Neutrophil (primary cell): ENCODE data around the gene CEACAM19.

Source experiments
- H3K27ac ChIP-seq: fragments of 200-600 bp; sonication (generic); 2 replicates; pipeline ENCODE4 v1.5.1; 2016; ENCODE audit warnings: mild to moderate bottlenecking, moderate library complexity
- H3K27me3 ChIP-seq: fragments of 200-600 bp; sonication (generic); 2 replicates; pipeline ENCODE4 v1.6.0; 2016; ENCODE audit warnings: mild to moderate bottlenecking
- H3K36me3 ChIP-seq: fragments of 200-600 bp; sonication (generic); 2 replicates; pipeline ENCODE4 v1.5.1; 2017
- H3K4me1 ChIP-seq, 2 experiments: fragments of 200-600 bp in 1 of 2; sonication (generic) in 1 of 2; 1 replicate in 1 of 2; 2 replicates in 1 of 2; pipeline versions ENCODE4 v1.5.1 to v1.6.1; 2013 to 2016; ENCODE audit warnings: low read depth in 1 of 2, low read length in 1 of 2, mild to moderate bottlenecking in 1 of 2, moderate library complexity in 1 of 2; ENCODE audit not compliant: control insufficient read depth in 1 of 2, insufficient read depth in 1 of 2
- H3K4me3 ChIP-seq, 2 experiments: fragments of 200-600 bp in 1 of 2; sonication (generic) in 1 of 2; 1 replicate in 1 of 2; 2 replicates in 1 of 2; pipeline ENCODE4 v1.5.1; 2013 to 2016; ENCODE audit warnings: low read depth in 1 of 2, low read length in 1 of 2, mild to moderate bottlenecking in 1 of 2, moderate library complexity in 1 of 2
- H3K9me3 ChIP-seq: fragments of 200-600 bp; sonication (generic); 2 replicates; pipeline ENCODE4 v1.5.1; 2016
- TF ChIP-seq, protein P1 (sequence below): fragments of 200-600 bp; sonication (generic); IDR thresholded peaks from 2 replicates; pipeline ENCODE4 v1.5.1; 2016; ENCODE audit warnings: antibody characterized with exemption

The CEACAM19 gene

DNA sequence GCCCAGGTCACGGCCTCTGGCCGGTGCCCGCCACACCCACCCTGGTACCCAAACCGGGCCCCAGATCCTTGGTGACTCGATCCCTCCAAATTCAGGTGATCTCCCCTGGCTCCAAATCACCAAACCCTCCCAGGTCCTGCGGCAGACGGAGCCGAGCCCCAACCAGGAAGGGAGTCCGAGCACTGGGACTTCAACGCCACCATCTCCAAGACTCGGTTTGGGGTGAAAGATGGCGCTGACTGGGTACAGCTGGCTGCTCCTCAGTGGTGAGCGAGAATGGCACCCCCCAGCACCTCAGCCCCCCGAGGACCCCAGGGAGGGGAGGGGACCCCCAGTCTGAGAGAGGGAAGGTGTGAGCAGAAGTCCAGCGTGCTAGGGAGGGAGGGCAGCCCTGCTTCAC is 29.9 kb downstream of the CEACAM19 start:
- Histone ChIP-seq H3K27ac (no peak overlapping the region), H3K4me1 (no peaks in the 10 kb centered on the region), H3K4me3 (no peak overlapping the region), H3K36me3 (no peaks in the 10 kb centered on the region), H3K27me3 (peaks cover 13% of the 10 kb centered on the region), H3K9me3 (no peaks in the 10 kb centered on the region)
- TF ChIP-seq, protein P1, sequence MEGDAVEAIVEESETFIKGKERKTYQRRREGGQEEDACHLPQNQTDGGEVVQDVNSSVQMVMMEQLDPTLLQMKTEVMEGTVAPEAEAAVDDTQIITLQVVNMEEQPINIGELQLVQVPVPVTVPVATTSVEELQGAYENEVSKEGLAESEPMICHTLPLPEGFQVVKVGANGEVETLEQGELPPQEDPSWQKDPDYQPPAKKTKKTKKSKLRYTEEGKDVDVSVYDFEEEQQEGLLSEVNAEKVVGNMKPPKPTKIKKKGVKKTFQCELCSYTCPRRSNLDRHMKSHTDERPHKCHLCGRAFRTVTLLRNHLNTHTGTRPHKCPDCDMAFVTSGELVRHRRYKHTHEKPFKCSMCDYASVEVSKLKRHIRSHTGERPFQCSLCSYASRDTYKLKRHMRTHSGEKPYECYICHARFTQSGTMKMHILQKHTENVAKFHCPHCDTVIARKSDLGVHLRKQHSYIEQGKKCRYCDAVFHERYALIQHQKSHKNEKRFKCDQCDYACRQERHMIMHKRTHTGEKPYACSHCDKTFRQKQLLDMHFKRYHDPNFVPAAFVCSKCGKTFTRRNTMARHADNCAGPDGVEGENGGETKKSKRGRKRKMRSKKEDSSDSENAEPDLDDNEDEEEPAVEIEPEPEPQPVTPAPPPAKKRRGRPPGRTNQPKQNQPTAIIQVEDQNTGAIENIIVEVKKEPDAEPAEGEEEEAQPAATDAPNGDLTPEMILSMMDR, result no peak

DNA sequence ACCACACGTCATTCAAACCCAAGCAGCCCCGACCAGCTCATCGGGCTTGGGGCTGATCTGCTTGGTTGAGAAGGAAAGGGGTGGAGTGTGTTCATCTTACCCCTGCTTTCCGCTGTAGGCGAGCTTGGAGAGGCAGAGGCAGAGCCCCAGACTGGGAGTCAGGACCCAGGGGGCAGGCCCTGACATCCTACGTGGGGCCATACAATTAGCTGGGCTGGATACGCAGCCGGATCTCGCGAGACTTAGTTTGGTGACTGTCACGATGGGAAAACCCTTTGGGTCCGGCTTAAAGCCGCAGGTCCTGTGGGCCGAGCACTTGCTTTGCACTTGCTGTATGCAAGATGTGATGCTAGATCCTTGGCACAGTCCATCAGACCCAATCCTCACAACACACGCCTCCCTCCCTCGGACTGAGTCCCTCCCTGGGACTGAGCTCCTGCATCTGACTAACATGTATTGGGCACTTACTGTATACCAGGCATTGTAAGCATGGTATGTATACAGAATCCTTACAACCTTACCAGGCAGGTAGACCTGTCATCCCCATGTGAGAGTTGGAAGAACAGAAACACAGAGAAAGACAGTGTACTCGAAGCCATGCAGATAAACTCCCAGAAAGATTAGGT is 31.4 kb downstream of the CEACAM19 start:
- TF ChIP-seq, protein P1, result no peak

DNA sequence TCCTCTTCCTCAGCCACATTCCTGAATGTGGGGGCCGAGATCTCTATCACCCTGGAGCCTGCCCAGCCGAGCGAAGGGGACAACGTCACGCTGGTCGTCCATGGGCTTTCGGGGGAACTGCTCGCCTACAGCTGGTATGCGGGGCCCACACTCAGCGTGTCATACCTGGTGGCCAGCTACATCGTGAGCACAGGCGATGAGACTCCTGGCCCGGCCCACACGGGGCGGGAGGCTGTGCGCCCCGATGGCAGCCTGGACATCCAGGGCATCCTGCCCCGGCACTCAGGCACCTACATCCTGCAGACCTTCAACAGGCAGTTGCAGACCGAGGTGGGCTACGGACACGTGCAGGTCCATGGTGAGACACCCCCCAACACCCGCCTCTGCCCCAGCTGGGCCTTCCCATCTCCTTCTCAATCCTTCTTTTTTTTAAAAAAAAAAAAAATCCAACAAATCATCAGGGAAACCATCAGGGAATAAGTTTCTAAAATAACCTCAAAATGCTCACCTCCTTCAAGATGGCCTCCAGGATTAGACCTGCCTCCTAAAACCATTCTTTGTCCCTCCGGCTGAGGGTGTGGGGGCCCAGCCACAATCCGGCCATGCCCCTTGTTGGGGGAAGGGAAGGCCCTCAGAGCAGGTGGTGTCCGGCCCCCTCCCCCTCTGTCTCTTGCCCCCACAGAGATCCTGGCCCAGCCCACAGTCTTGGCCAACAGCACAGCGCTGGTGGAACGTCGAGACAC is 32.2 kb downstream of the CEACAM19 start:
- H3K9me3 ChIP-seq, result no peaks in the 10 kb centered on the region
- no peak overlapping the region for H3K4me3 ChIP-seq
- H3K36me3 ChIP-seq, result no peaks in the 10 kb centered on the region
- H3K4me1 ChIP-seq, result no peaks in the 10 kb centered on the region
- H3K27ac ChIP-seq, result no peak overlapping the region
- TF ChIP-seq, protein P1, result no peak
- no peaks in the 10 kb centered on the region for H3K27me3 ChIP-seq

More for the DNA sequence above, 31.4 kb downstream of the CEACAM19 start:
- H3K27ac ChIP-seq, result no peak overlapping the region
- no peaks in the 10 kb centered on the region for H3K9me3 ChIP-seq
- H3K27me3 ChIP-seq, result peaks cover 2% of the 10 kb centered on the region
- no peaks in the 10 kb centered on the region for H3K36me3 ChIP-seq
- no peak overlapping the region for H3K4me3 ChIP-seq
- no peaks in the 10 kb centered on the region for H3K4me1 ChIP-seq

DNA sequence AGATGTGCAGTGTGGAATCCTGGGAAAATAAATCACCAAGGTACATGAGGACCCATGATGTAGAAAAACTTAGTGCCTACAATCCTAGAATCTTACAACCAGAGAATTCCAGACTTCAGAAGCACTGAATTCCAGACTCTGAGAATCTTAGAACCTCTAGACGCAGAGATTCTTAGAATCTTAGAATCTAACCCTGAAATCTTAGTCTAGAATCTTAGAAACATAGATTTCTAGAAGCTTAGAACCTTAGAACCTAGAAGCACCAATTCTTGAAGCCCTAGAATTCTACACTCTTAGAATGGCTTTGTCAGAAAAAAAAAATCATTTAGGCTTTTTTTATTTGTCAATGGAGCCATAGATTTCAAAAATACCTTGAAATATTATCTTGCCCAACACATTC is 33.7 kb downstream of the CEACAM19 start:
- H3K36me3 ChIP-seq, result no peaks in the 10 kb centered on the region
- no peaks in the 10 kb centered on the region for H3K9me3 ChIP-seq
- H3K4me3 ChIP-seq, result no peak overlapping the region
- no peaks in the 10 kb centered on the region for H3K27me3 ChIP-seq
- H3K4me1 ChIP-seq, result no peaks in the 10 kb centered on the region
- H3K27ac ChIP-seq, result no peak overlapping the region
- TF ChIP-seq, protein P1, result no peak

DNA sequence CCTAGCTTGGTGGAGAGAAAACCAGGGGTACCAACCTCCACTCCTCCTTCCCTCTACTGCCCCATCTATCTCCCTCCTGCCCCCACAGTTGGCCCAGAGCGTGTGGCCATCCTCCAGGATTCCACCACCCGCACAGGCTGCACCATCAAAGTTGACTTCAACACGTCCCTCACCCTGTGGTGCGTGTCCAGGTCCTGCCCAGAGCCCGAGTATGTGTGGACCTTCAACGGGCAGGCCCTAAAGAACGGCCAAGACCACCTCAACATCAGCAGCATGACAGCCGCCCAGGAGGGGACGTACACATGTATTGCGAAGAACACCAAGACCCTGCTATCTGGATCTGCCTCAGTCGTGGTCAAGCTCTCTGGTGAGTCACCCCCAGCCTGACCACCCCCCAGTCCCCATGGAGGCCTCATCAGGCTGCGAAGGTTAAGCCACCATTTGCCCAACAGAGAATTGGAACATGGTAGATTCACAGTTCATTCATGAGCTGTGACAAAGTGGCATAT is 34.3 kb downstream of the CEACAM19 start:
- H3K27ac ChIP-seq, result no peak overlapping the region
- H3K4me3 ChIP-seq, result no peak overlapping the region
- H3K27me3 ChIP-seq, result no peaks in the 10 kb centered on the region
- no peaks in the 10 kb centered on the region for H3K4me1 ChIP-seq
- TF ChIP-seq, protein P1, result no peak
- no peaks in the 10 kb centered on the region for H3K36me3 ChIP-seq
- no peaks in the 10 kb centered on the region for H3K9me3 ChIP-seq
